Hepatocyte (in vitro differentiated cells): ENCODE measurements around the gene RBM38. TPM values are rescaled to one million over a fixed set of nuclear protein-coding genes. Genes with fewer than 3 reads are reported as not detected.

Experiments
- DNase-seq: peaks from one replicate; pipeline ENCODE4 v3.0.0-alpha.2; 2016; ENCODE audit warnings: low spot score
- H2AFZ ChIP-seq: fragments of 200-600 bp; sonication (generic); 2 replicates; pipeline ENCODE4 v1.6.0; 2016; ENCODE audit warnings: antibody characterized with exemption, mild to moderate bottlenecking
- H3K27ac ChIP-seq: fragments of 200-600 bp; sonication (generic); 2 replicates; pipeline ENCODE4 v1.5.1; 2016; ENCODE audit warnings: mild to moderate bottlenecking
- H3K27me3 ChIP-seq: fragments of 200-600 bp; sonication (generic); 2 replicates; pipeline ENCODE4 v1.6.1; 2016
- H3K36me3 ChIP-seq: fragments of 200-600 bp; sonication (generic); replicated peaks from 2 replicates; pipeline ENCODE4 v1.5.1; 2016; ENCODE audit warnings: low read depth; ENCODE audit not compliant: insufficient read depth
- H3K4me1 ChIP-seq: fragments of 200-600 bp; sonication (generic); 2 replicates; pipeline ENCODE4 v1.5.1; 2016; ENCODE audit warnings: mild to moderate bottlenecking, moderate library complexity; ENCODE audit not compliant: insufficient read depth
- H3K4me2 ChIP-seq: fragments of 200-600 bp; sonication (generic); 2 replicates; pipeline ENCODE4 v1.6.0; 2016
- H3K4me3 ChIP-seq: fragments of 200-600 bp; sonication (generic); 2 replicates; pipeline ENCODE4 v1.5.1; 2016; ENCODE audit warnings: mild to moderate bottlenecking
- H3K79me2 ChIP-seq: fragments of 200-600 bp; sonication (generic); 2 replicates; pipeline ENCODE4 v1.6.0; 2017; ENCODE audit warnings: mild to moderate bottlenecking
- H3K9me2 ChIP-seq: fragments of 200-600 bp; sonication (generic); replicated peaks from 2 replicates; pipeline ENCODE4 v1.6.0; 2017; ENCODE audit warnings: mild to moderate bottlenecking; ENCODE audit not compliant: insufficient read depth
- H3K9me3 ChIP-seq: fragments of 200-600 bp; sonication (generic); 2 replicates; pipeline ENCODE4 v1.5.1; 2016; ENCODE audit warnings: low read depth, mild to moderate bottlenecking
- H4K20me1 ChIP-seq: fragments of 200-600 bp; sonication (generic); 2 replicates; pipeline ENCODE4 v1.6.0; 2016; ENCODE audit warnings: mild to moderate bottlenecking; ENCODE audit not compliant: insufficient read depth, poor library complexity, severe bottlenecking
- CTCF ChIP-seq: fragments of 200-600 bp; sonication (generic); IDR thresholded peaks from 2 replicates; pipeline ENCODE4 v1.5.1; 2016; ENCODE audit warnings: antibody characterized with exemption, mild to moderate bottlenecking; ENCODE audit not compliant: poor library complexity
- EZH2 ChIP-seq: fragments of 200-600 bp; sonication (generic); IDR thresholded peaks from 2 replicates; pipeline ENCODE4 v1.6.1; 2016; ENCODE audit warnings: antibody characterized with exemption, mild to moderate bottlenecking, borderline replicate concordance
- EZH2phosphoT487 ChIP-seq: fragments of 200-600 bp; sonication (generic); IDR thresholded peaks from one replicate; pipeline ENCODE4 v1.6.1; 2018; ENCODE audit warnings: antibody characterized with exemption, mild to moderate bottlenecking, low read depth, moderate library complexity; ENCODE audit not compliant: unreplicated experiment, severe bottlenecking
- WGBS: methylation state at CpG from one replicate; pipeline ENCODE4 v1.1.6; 2016; ENCODE audit warnings: low lambda C conversion rate; ENCODE audit errors: missing lambda C conversion rate; 5-methylcytosine and 5-hydroxymethylcytosine counted together
- polyA plus RNA-seq: library from polyadenylated mRNA; unstranded; fragments of >200 nt; fragmentation: Nextera tagmentation; extraction: Ambion mirVana; gene quantifications from 2 replicates; pipeline ENCODE4 v1.2.1, GENCODE V29; 2016
- total RNA-seq: library from RNA; depleted of rRNA; stranded (reverse); fragments of >200 nt; gene quantifications from 2 replicates; pipeline ENCODE4 v1.2.3, GENCODE V29; 2014

The RBM38 gene
- total and polyA plus RNA-seq, 2 experiments from 2014 or later = 16.1 to 19.6 TPM

DNA sequence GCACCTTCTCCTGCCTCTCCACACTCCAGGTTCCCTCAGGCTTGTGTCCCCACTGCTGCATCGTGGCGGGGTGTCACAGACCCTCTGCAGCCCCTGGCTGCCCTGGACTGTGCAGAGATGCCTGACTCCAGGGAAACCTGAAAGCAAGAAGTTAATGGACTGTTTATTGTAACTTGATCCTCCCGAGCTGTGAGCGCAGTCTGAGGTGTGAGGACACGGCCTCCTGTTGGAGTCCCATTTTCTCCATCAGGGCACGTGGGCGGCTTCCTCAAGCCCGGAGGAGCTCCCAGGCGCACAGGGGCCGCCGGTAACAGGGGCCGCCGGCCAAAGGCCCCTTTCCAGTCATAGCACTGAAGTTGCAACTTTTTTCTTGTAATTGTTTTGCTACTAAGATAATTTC, 16.9 kb downstream of the RBM38 start:
- no peak overlapping the region for H3K27ac ChIP-seq
- H3K4me2 ChIP-seq = no peak overlapping the region
- H3K4me1 ChIP-seq = no peaks in the 10 kb centered on the region
- H4K20me1 ChIP-seq = no peaks in the 10 kb centered on the region
- DNase-seq = no peak
- TF ChIP-seq EZH2 = no peak
- no peak for TF ChIP-seq EZH2phosphoT487
- no peak for TF ChIP-seq CTCF
- H3K9me2 ChIP-seq = no peaks in the 10 kb centered on the region
- H3K4me3 ChIP-seq = no peak overlapping the region
- no peaks in the 10 kb centered on the region for H3K27me3 ChIP-seq
- 58% methylated on average over 13 of the region's 13 CpGs for WGBS
- H3K79me2 ChIP-seq = no peaks in the 10 kb centered on the region
- no peaks in the 10 kb centered on the region for H3K9me3 ChIP-seq
- no peaks in the 10 kb centered on the region for H3K36me3 ChIP-seq
- H2AFZ ChIP-seq = no peak overlapping the region

GRCh38 chr20:57408536-57409233, 17.5 kb downstream of the RBM38 start:
- H3K4me3 ChIP-seq = no peak overlapping the region
- TF ChIP-seq EZH2phosphoT487 (no peak), EZH2 (no peak), CTCF (no peak)
- 92% methylated on average over 27 of the region's 29 CpGs for WGBS
- no peaks in the 10 kb centered on the region for H3K27me3 ChIP-seq
- no peaks in the 10 kb centered on the region for H3K9me3 ChIP-seq
- DNase-seq = no peak
- H4K20me1 ChIP-seq = no peaks in the 10 kb centered on the region
- no peaks in the 10 kb centered on the region for H3K4me1 ChIP-seq
- no peak overlapping the region for H3K27ac ChIP-seq
- H3K9me2 ChIP-seq = no peaks in the 10 kb centered on the region
- H3K79me2 ChIP-seq = no peaks in the 10 kb centered on the region
- H2AFZ ChIP-seq = no peak overlapping the region
- H3K36me3 ChIP-seq = no peaks in the 10 kb centered on the region
- no peak overlapping the region for H3K4me2 ChIP-seq

GRCh38 chr20:57409316-57409671, 18.1 kb downstream of the RBM38 start:
- Histone ChIP-seq H3K36me3 (no peaks in the 10 kb centered on the region), H3K9me3 (no peaks in the 10 kb centered on the region), H3K4me2 (no peak overlapping the region), H3K4me3 (no peak overlapping the region), H3K79me2 (no peaks in the 10 kb centered on the region), H2AFZ (no peak overlapping the region), H3K27me3 (no peaks in the 10 kb centered on the region), H4K20me1 (no peaks in the 10 kb centered on the region), H3K27ac (no peak overlapping the region), H3K9me2 (no peaks in the 10 kb centered on the region), H3K4me1 (no peaks in the 10 kb centered on the region)
- DNase-seq = no peak
- TF ChIP-seq EZH2 = no peak
- WGBS = 83% methylated on average over 16 of the region's 16 CpGs

- Histone ChIP-seq H3K9me2 (no peaks in the 10 kb centered on the region), H3K27ac (no peak overlapping the region), H3K4me1 (no peaks in the 10 kb centered on the region), H3K79me2 (no peaks in the 10 kb centered on the region), H3K36me3 (no peaks in the 10 kb centered on the region), H3K4me2 (no peak overlapping the region), H3K27me3 (no peaks in the 10 kb centered on the region), H2AFZ (no peak overlapping the region), H4K20me1 (no peaks in the 10 kb centered on the region), H3K4me3 (no peak overlapping the region), H3K9me3 (no peaks in the 10 kb centered on the region)
- WGBS = 38% methylated on average over 14 of the region's 14 CpGs
- no peak for TF ChIP-seq CTCF
- no peak for TF ChIP-seq EZH2phosphoT487
- TF ChIP-seq EZH2 = no peak
- no peak for DNase-seq
These were observed 18.6 kb downstream of the RBM38 start for GRCh38 chr20:57409672-57410397.
